Activated effector memory CD4-positive, alpha-beta T cell treated with Interleukin-2 at 50 U/mL for 16 hours (primary cell): Measurements from ENCODE around the gene SHH.

ENCODE experiments used
- DNase-seq: peaks from one replicate; pipeline ENCODE4 v3.0.0-alpha.2; 2020

Gene SHH

GRCh38 chr7:155811895-155812761, at the start of gene SHH:
SHH (minus strand) TSS chr7:155812463; CDS start chr7:155812122, 341 bp downstream.
- DNase-seq = no peak

GRCh38 chr7:155861480-155861868, 49.2 kb upstream of the SHH start:
- no peak for DNase-seq

GRCh38 chr7:155860840-155861479, 48.7 kb upstream of the SHH start:
- DNase-seq = no peak

- DNase-seq = no peak
These were observed 48.2 kb upstream of the SHH start for GRCh38 chr7:155860461-155860839.

- DNase-seq = no peak
These were observed 46.3 kb upstream of the SHH start for GRCh38 chr7:155858521-155859061.

GRCh38 chr7:155857141-155857540, 44.9 kb upstream of the SHH start:
- no peak for DNase-seq

- no peak for DNase-seq
These were observed 44.4 kb upstream of the SHH start for GRCh38 chr7:155856656-155857055.

- no peak for DNase-seq
These were observed 40.4 kb upstream of the SHH start for GRCh38 chr7:155852426-155853301.

- no peak for DNase-seq
These were observed 39.6 kb upstream of the SHH start for GRCh38 chr7:155851892-155852291.

GRCh38 chr7:155850766-155851678, 38.8 kb upstream of the SHH start:
- DNase-seq = no peak

GRCh38 chr7:155850001-155850436, 37.8 kb upstream of the SHH start:
- no peak for DNase-seq

- DNase-seq = no peak
These were observed 36.7 kb upstream of the SHH start for GRCh38 chr7:155848691-155849669.

- DNase-seq = no peak
These were observed 35.7 kb upstream of the SHH start for GRCh38 chr7:155847821-155848435.

GRCh38 chr7:155846936-155847335, 34.7 kb upstream of the SHH start:
- no peak for DNase-seq

- DNase-seq = no peak
These were observed 33.9 kb upstream of the SHH start for GRCh38 chr7:155846156-155846555.

- no peak for DNase-seq
These were observed 33.0 kb upstream of the SHH start for GRCh38 chr7:155845226-155845625.

- DNase-seq = no peak
These were observed 32.3 kb upstream of the SHH start for GRCh38 chr7:155844526-155844925.

- no peak for DNase-seq
These were observed 31.8 kb upstream of the SHH start for GRCh38 chr7:155844019-155844453.

GRCh38 chr7:155843426-155844018, 31.3 kb upstream of the SHH start:
- DNase-seq = no peak
